Karpas-422 (cell line): ENCODE data around the gene LMX1A. TPM values are rescaled to one million over a fixed set of nuclear protein-coding genes. Genes with fewer than 3 reads are reported as not detected.
A peak's percentile ranks its signal among the peaks of the same experiment; 100 is the strongest.

Experiments
- DNase-seq: peaks from one replicate; pipeline ENCODE4 v3.0.0-alpha.2; 2015
- H2AFZ ChIP-seq: fragments of 200-600 bp; sonication (generic); 2 replicates; pipeline ENCODE4 v1.6.1; 2014; ENCODE audit warnings: antibody characterized with exemption, low read length, mixed read lengths
- H3K27ac ChIP-seq: fragments of 200-600 bp; sonication (generic); 2 replicates; pipeline ENCODE4 v1.5.1; 2014; ENCODE audit warnings: mild to moderate bottlenecking, low read length, moderate library complexity
- H3K27me3 ChIP-seq: fragments of 200-600 bp; sonication (generic); 2 replicates; pipeline ENCODE4 v1.6.1; 2014; ENCODE audit warnings: low read length, mixed read lengths
- H3K36me3 ChIP-seq: fragments of 200-600 bp; sonication (generic); 2 replicates; pipeline ENCODE4 v1.6.1; 2014; ENCODE audit warnings: low read length, mixed read lengths; ENCODE audit not compliant: insufficient read depth
- H3K4me1 ChIP-seq: fragments of 200-600 bp; sonication (generic); 2 replicates; pipeline ENCODE4 v1.6.1; 2014; ENCODE audit warnings: mild to moderate bottlenecking, low read length, mixed read lengths
- H3K4me2 ChIP-seq: fragments of 200-600 bp; sonication (generic); 2 replicates; pipeline ENCODE4 v1.6.1; 2014; ENCODE audit warnings: low read length, low read depth, mild to moderate bottlenecking; ENCODE audit not compliant: poor library complexity, severe bottlenecking
- H3K4me3 ChIP-seq: fragments of 200-600 bp; sonication (generic); 2 replicates; pipeline ENCODE4 v1.5.1; 2014; ENCODE audit warnings: mild to moderate bottlenecking, antibody characterized with exemption, low read length, mixed read lengths
- H3K79me2 ChIP-seq: fragments of 200-600 bp; sonication (generic); 2 replicates; pipeline ENCODE4 v1.6.1; 2014; ENCODE audit warnings: mild to moderate bottlenecking, low read length, mixed read lengths
- H3K9ac ChIP-seq: fragments of 200-600 bp; sonication (generic); 2 replicates; pipeline ENCODE4 v1.6.0; 2014; ENCODE audit warnings: low read length
- H3K9me2 ChIP-seq: fragments of 200-600 bp; sonication (generic), shearing (Covaris generic); replicated peaks from 2 replicates; pipeline ENCODE4 v1.6.0; 2014; ENCODE audit warnings: mild to moderate bottlenecking, low read length, moderate library complexity; ENCODE audit not compliant: insufficient read depth
- H3K9me3 ChIP-seq: fragments of 300-700, 200-600 bp; sonication (generic); 2 replicates; pipeline ENCODE4 v1.6.1; 2014; ENCODE audit warnings: low read length, mixed read lengths
- H4K20me1 ChIP-seq: fragments of 200-600 bp; sonication (generic); 2 replicates; pipeline ENCODE4 v1.6.1; 2014; ENCODE audit warnings: mild to moderate bottlenecking, antibody characterized with exemption, low read length, low read depth; ENCODE audit not compliant: insufficient read depth
- total RNA-seq: library from RNA; depleted of rRNA; stranded (reverse); fragments of >200 nt; shearing (Covaris generic); gene quantifications from 2 replicates; pipeline ENCODE4 v1.2.3, GENCODE V29; 2014; ENCODE audit warnings: low replicate concordance

Gene LMX1A
- total RNA-seq, 1 experiment from 2014 or later: not detected

GRCh38 chr1:165284454-165284853 is 72.1 kb downstream of the LMX1A start:
- DNase-seq: no peak
- no peaks in the 10 kb centered on the region for H3K9me2 ChIP-seq
- no peak overlapping the region for H3K9ac ChIP-seq
- H3K9me3 ChIP-seq: no peaks in the 10 kb centered on the region
- no peaks in the 10 kb centered on the region for H3K27me3 ChIP-seq
- H3K4me2 ChIP-seq: no peak overlapping the region
- no peaks in the 10 kb centered on the region for H4K20me1 ChIP-seq
- no peaks in the 10 kb centered on the region for H3K36me3 ChIP-seq
- H3K79me2 ChIP-seq: no peaks in the 10 kb centered on the region
- no peak overlapping the region for H3K27ac ChIP-seq
- H3K4me1 ChIP-seq: peaks cover 14% of the 10 kb centered on the region
- H3K4me3 ChIP-seq: no peak overlapping the region
- no peak overlapping the region for H2AFZ ChIP-seq

GRCh38 chr1:165281207-165281901 is 75.2 kb downstream of the LMX1A start:
- no peaks in the 10 kb centered on the region for H3K4me1 ChIP-seq
- H3K9me3 ChIP-seq: no peaks in the 10 kb centered on the region
- H3K4me3 ChIP-seq: no peak overlapping the region
- no peak overlapping the region for H3K4me2 ChIP-seq
- H3K27ac ChIP-seq: no peak overlapping the region
- no peak overlapping the region for H2AFZ ChIP-seq
- no peaks in the 10 kb centered on the region for H3K79me2 ChIP-seq
- DNase-seq: no peak
- no peaks in the 10 kb centered on the region for H3K27me3 ChIP-seq
- H3K9me2 ChIP-seq: no peaks in the 10 kb centered on the region
- H4K20me1 ChIP-seq: no peaks in the 10 kb centered on the region
- no peak overlapping the region for H3K9ac ChIP-seq
- H3K36me3 ChIP-seq: no peaks in the 10 kb centered on the region

- no peak for DNase-seq
- no peaks in the 10 kb centered on the region for H3K79me2 ChIP-seq
- H4K20me1 ChIP-seq: no peaks in the 10 kb centered on the region
- no peak overlapping the region for H3K9ac ChIP-seq
- no peak overlapping the region for H2AFZ ChIP-seq
- H3K36me3 ChIP-seq: no peaks in the 10 kb centered on the region
- H3K9me3 ChIP-seq: no peaks in the 10 kb centered on the region
- no peak overlapping the region for H3K4me3 ChIP-seq
- no peak overlapping the region for H3K27ac ChIP-seq
- H3K9me2 ChIP-seq: no peaks in the 10 kb centered on the region
- H3K4me2 ChIP-seq: no peak overlapping the region
- H3K27me3 ChIP-seq: no peaks in the 10 kb centered on the region
- no peaks in the 10 kb centered on the region for H3K4me1 ChIP-seq
Observed at GRCh38 chr1:165279882-165280281, 76.6 kb downstream of the LMX1A start.

GRCh38 chr1:165276314-165276713 is 80.2 kb downstream of the LMX1A start:
- Histone ChIP-seq H3K79me2 (no peaks in the 10 kb centered on the region), H3K27me3 (no peaks in the 10 kb centered on the region), H3K9ac (no peak overlapping the region), H3K4me2 (no peak overlapping the region), H3K4me3 (no peak overlapping the region), H3K9me2 (no peaks in the 10 kb centered on the region), H3K4me1 (no peaks in the 10 kb centered on the region), H3K36me3 (no peaks in the 10 kb centered on the region), H3K9me3 (no peaks in the 10 kb centered on the region), H4K20me1 (no peaks in the 10 kb centered on the region), H2AFZ (no peak overlapping the region), H3K27ac (no peak overlapping the region)
- no peak for DNase-seq

GRCh38 chr1:165265196-165265838 is 91.2 kb downstream of the LMX1A start:
- Histone ChIP-seq H3K4me2 (no peak overlapping the region), H2AFZ (no peak overlapping the region), H3K27me3 (no peaks in the 10 kb centered on the region), H3K79me2 (no peaks in the 10 kb centered on the region), H3K9ac (no peak overlapping the region), H3K9me3 (no peaks in the 10 kb centered on the region), H3K9me2 (no peaks in the 10 kb centered on the region), H3K27ac (no peak overlapping the region), H3K4me3 (no peak overlapping the region), H3K4me1 (no peaks in the 10 kb centered on the region), H4K20me1 (no peaks in the 10 kb centered on the region), H3K36me3 (no peaks in the 10 kb centered on the region)
- DNase-seq: no peak

- Histone ChIP-seq H3K9ac (no peak overlapping the region), H3K79me2 (no peaks in the 10 kb centered on the region), H3K27ac (no peak overlapping the region), H3K4me1 (no peaks in the 10 kb centered on the region), H2AFZ (no peak overlapping the region), H3K4me2 (no peak overlapping the region), H3K4me3 (no peak overlapping the region), H3K36me3 (no peaks in the 10 kb centered on the region), H3K9me2 (no peaks in the 10 kb centered on the region), H4K20me1 (no peaks in the 10 kb centered on the region), H3K27me3 (no peaks in the 10 kb centered on the region), H3K9me3 (no peaks in the 10 kb centered on the region)
- DNase-seq: no peak
Observed at GRCh38 chr1:165259706-165260428, 96.6 kb downstream of the LMX1A start.

GRCh38 chr1:165259236-165259635 is 97.3 kb downstream of the LMX1A start:
- H3K9me3 ChIP-seq: no peaks in the 10 kb centered on the region

GRCh38 chr1:165257969-165258459 is 98.5 kb downstream of the LMX1A start:
- Histone ChIP-seq H3K9me2 (no peaks in the 10 kb centered on the region), H3K79me2 (no peaks in the 10 kb centered on the region)
- peak; percentile 88 for DNase-seq

More at GRCh38 chr1:165259236-165259635, 97.3 kb downstream of the LMX1A start:
- Histone ChIP-seq H3K4me3 (no peak overlapping the region), H3K9ac (no peak overlapping the region), H2AFZ (no peak overlapping the region), H3K36me3 (no peaks in the 10 kb centered on the region), H4K20me1 (no peaks in the 10 kb centered on the region), H3K27me3 (no peaks in the 10 kb centered on the region), H3K79me2 (no peaks in the 10 kb centered on the region), H3K9me2 (no peaks in the 10 kb centered on the region), H3K27ac (no peak overlapping the region), H3K4me2 (no peak overlapping the region), H3K4me1 (no peaks in the 10 kb centered on the region)
- DNase-seq: no peak

More at GRCh38 chr1:165257969-165258459, 98.5 kb downstream of the LMX1A start:
- H3K4me1 ChIP-seq: no peaks in the 10 kb centered on the region
- H3K36me3 ChIP-seq: no peaks in the 10 kb centered on the region
- H3K27me3 ChIP-seq: no peaks in the 10 kb centered on the region
- H2AFZ ChIP-seq: no peak overlapping the region
- no peak overlapping the region for H3K4me3 ChIP-seq
- H3K9me3 ChIP-seq: no peaks in the 10 kb centered on the region
- no peak overlapping the region for H3K9ac ChIP-seq
- H3K4me2 ChIP-seq: no peak overlapping the region
- H4K20me1 ChIP-seq: no peaks in the 10 kb centered on the region
- H3K27ac ChIP-seq: no peak overlapping the region
